HG03039 (cell line): ENCODE data around the gene TUBA4B.
"Not testable (repeated sequence)": the region's sequence is repeated elsewhere in the genome, so short reads cannot be mapped to it uniquely, and the experiment has no call there.

Source experiments
- ATAC-seq: cut with Tn5 transposase; IDR thresholded peaks from one replicate; pipeline ENCODE4 v1.9.1; 2021; ENCODE audit warnings: mild to moderate bottlenecking, moderate library complexity; ENCODE audit not compliant: unreplicated experiment

The TUBA4B gene

DNA sequence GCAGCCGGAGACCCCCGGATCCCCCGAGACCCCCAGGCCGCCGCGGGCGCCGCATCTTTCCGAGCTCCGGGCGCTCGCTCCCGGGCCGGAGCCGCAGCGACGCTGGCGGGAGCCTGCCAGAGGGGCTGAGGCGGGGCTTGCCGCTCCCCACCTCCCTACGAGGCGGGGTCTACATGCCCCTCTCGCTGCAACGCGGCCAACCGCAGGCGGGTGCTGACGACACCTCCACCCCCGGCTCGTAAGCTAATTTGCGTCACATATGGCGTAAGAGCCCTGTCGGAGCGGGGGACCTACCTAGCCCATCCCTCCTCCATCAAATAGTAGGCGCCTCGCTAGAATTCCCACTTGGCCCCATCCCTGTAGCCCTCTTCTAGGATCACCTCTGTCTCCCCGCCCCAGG, 56.2 kb downstream of the TUBA4B start, which contains the start of gene PTPRN:
Gene PTPRN, minus strand, starts transcription at position 124 of the 400 bp plus-strand sequence. Its CDS starts 69 bp downstream, at position 55.
- ATAC-seq: no peak

DNA sequence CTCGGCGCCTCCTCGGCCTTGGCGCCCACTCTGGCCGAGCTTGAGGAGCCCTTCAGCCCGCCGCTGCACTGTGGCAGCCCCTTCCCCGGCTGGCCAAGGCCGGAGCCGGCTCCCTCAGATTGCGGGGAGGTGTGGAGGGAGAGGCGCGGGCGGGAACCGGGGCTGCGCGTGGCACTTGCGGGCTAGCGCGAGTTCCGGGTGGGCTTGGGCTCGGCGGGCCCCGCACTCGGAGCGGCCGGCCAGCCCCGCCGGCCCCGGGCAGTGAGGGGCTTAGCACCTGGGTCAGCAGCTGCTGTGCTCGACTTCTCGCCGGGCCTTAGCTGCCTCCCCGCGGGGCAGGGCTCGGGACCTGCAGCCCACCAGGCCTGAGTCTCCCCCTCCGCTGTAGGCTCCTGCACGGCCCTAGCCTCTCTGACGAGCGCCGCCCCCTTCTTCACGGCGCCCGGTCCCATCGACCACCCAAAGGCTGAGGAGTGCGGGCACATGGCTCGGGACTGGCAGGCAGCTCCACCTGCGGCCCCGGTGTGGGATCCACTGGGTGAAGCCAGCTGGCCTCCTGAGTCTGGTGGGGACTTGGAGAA, 59.7 kb downstream of the TUBA4B start:
- not testable (repeated sequence) for ATAC-seq

DNA sequence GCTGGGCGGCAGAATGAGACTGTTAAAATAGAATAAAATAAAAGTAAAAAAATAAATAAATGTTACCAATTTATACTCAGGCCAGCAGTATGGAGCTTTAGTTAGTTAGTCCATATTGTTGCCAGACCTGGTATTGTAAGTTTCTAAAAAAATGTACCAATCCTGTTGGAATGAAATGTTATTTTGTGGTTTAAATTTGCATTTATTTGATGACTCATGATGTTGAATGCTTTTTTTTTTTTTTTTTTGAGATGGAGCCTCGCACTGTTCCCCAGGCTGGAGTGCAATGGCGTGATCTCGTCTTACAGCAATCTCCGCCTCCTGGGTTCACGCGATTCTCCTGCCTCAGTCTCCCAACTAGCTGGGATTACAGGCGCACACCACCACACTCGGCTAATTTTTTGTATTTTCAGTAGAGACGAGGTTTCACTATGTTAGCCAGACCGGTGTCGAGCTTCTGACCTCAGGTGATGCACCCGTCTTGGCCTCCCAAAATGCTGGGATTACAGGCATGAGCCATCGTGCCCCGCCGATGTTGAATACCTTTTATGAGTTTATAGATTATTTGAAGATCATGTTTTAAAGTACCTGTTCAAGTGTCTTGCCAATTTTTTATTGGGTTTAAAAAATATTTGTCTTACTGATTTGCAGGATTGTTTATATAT, 61.9 kb downstream of the TUBA4B start:
- ATAC-seq: no peak
